GM18907 (cell line): ENCODE measurements around the gene RPS27L.

Source experiments
- ATAC-seq: cut with Tn5 transposase; IDR thresholded peaks from one replicate; pipeline ENCODE4 v1.9.1; 2021; ENCODE audit warnings: mild to moderate bottlenecking, moderate library complexity; ENCODE audit not compliant: unreplicated experiment

The RPS27L gene

DNA sequence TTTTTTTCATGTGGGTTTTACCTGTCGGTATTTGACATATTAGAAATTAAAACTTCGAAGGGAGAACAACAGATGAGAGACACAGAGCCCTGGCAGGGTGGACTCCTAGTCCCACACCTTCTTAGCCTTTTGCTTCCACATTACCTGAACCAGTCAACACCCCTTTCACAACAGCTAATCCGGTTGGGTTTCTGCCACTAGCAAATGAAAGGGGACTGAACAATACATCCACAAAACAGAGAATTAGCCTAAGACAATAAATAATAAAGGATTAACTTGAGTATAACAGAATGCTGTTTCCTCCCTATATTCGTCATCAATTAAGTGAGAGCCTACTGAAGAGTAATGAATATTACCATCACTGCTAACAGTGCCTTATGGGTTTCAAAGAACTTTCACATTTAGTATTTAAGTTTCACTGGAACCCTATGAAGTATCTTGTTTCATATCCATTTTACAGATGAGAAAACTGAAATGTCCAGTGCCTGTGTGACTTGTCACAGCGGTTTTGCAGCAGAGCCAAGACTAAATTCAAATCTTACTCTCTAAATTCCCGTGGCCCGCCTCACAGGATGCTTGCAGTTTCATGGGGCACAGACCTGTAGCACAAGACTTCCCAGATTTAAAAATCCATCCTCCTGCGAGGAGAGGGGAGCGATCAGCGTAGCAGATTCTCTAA is 31.1 kb upstream of the RPS27L start:
- no peak for ATAC-seq

DNA sequence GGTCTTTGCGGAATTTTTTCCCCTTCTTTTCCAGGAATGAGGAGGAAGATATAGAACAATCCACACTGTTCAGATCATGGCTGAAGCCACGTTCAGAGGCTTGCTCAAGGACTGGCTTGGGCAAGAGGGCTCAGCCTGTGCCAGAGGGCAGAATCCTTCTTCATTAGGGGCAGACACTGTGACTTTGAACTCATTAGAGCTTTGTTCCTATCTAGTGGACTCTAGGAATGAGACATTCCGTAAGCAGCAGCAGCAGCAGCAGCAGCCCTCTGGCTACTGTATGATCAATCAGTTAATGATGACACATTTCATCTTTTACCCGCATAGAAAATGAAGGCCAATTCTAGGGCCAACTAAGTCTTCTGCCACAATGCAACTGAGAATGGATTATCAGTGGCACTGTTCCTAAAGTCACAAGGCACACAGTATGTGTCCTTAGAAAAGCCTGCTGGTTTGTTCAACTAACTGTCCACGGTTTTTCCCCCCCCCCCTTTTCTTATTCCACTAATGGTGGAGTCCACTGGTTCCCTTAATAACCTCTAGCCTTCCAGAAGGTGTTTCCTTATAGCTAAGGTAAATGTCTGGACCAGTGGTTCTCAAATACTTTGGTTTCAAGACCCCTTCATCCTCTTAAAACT is 30.4 kb upstream of the RPS27L start:
- ATAC-seq = no peak

DNA sequence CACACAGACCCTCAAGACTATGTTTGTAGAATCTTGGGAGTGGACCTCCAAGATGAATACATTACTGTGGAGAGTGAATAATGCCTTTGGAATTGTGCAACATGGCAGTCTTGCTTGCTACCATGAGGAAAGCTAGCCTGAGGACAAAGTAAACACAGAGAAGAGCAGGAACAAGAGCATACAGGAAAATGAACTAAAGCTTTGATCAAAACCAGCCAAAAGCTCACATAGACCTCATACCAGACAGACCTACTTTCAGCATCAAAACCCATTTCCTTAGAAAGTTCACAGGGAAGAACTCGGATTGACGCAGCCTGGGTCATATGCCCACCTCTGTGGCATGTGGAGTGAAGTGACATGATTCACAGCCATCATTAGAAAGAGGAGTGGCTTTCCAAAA is 28.8 kb upstream of the RPS27L start:
- no peak for ATAC-seq

DNA sequence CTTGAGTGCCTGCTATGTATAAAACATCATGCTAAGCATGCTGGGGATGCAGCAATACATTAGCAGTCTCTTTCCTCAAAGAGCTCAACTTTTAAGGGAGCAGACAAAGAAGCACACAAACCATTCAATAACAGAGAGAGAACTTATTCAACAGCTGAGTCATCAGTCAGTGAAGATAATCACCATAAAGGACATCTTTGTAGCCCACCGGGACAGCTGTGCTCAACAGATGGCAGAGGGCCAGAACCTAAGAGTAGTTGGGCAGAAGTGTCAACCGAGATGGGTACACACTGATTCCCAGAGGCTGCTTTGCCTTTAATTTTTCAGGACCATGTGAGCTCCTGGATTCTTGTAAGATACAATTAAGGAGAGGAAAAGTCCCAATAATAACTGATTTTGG is 27.9 kb upstream of the RPS27L start:
- no peak for ATAC-seq

DNA sequence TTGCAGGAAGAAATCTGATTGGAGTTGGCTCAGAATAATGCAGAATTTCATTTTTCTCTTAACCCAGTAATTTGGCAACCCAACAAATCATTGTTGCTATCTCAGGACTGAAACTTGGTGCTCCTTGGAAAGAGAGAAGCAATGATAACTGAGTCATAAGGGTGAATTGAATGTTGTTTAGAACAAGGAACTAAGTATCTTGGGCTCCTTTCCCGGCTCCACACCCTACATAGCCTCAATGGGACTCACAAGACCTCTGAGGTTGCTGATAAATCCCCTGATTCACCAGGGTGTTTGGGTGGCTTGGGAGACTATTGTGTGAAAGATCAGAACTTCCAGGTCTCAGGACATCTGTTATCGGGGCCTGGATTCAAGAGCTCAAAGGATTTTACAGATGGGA is 24.4 kb upstream of the RPS27L start:
- no peak for ATAC-seq

DNA sequence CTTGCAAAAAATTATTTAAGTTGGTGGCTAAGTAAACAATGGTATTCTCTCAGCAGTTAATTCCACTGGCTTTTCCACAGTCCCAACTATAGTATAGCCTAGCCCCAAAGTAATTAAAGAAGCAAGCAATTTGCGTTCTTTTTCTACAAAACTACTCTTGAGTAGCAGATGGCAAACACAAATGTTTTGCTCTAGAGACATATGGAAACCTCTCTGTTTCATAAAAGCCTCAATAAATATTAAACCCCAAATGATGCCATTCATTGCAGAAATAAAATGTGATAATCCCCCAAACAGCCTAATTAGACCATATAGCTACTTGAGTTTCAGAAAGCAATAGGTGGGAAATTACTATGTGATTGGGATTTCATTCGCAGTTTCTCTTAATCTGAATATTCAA is 23.5 kb upstream of the RPS27L start:
- no peak for ATAC-seq

DNA sequence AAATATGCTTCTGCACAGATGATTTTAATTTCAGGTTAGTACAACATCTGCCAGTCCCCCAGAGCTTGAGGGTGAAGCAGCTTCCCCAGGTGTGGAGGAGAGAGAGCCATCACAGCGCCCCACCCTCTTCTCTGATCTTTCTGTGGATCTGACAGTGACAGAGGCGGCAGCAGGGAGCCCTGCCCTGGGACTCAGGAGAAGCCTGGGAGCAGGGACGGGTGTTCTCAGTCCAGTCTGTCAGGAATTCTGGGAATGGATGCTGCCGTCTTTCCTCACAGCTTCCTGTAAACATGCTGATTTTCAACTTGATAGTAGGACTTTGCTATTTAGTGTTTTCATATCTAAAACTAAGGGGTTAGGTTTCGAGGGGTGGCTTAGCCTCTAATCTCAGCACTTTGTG is 20.8 kb upstream of the RPS27L start:
- no peak for ATAC-seq

DNA sequence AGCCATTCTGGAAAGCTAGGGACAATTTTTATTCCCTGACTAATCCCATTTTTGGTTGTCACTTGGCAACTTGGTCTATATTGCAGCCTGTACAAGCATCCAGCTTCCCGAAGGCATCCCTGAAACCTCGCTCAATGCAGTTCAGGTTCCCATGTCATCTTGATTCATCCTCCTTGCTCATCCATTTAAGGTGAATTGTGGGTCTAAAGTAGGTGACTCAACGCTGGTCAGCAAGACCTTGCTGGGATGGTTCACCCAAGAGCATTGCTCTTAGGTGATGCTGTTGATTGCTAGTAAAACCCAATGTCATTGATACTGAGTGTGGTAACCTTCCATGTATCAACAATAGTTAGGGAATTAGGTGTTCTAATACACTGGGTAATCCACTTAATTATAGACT is 19.0 kb upstream of the RPS27L start:
- no peak for ATAC-seq

DNA sequence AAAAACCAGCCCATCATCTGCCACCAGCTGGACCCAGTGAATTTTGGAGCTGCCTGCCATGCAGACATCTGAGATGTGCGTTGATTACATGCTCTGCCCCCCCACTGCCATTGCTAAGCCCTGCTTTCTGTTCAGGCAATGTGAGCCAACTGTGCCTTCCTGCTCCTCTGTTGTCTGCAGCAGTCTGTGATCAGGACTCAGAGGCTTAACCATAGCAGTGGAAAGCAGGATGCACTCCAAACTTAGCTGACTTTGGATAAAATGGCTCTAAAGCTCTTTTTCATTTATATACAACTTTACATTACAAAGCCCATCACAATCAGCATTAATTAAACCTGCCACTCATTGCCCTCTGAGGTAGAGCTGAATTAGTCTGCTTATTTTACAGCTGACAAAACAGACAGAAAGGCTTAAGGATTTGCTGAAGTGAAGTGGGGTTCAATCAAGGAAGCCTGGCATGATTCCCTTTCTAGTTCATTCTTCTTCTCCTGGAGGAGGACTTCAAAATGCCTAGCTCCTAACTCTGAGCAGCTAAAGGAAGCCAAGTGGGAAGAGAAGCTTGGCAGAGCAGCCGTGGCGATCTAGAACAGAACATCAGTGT is 15.7 kb upstream of the RPS27L start:
- no peak for ATAC-seq

DNA sequence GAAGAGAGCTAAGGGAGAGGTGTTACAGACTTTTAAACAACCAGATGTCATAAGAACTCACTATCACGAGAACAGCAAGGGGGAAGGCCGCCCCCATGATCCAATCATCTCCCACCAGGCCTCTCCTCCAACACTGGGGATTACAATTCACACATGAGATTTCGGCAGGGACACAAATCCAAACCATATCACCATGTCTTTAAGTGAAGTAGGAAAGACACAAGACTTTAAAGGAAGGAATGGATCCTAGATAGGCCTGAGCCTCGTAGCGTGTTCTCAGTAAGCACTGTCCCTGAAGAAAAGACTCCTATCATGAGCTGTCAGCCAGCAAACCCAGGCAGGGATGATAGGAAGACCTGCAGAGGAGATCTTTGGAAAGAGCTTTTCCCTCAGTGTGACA is 15.1 kb upstream of the RPS27L start:
- ATAC-seq = no peak

DNA sequence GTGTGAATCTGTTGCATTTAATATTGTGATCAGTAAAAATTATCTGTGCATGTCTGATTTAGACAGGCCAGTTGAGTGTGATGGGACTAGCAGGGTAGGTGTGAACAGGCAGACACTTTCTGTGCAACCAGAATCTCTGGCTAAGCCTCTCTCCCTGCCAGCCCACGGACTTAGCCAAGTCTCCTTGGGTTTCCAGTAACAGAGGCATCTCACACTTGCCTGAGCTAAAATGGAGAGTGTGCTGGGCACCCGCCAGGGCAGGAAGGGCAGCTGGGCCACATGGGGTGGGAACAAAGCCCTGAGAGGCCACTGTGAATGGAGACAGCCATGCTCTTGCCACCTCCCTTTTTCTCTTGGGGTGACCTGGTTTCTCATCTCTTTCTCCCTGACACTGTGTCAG is 12.5 kb upstream of the RPS27L start:
- ATAC-seq = no peak

DNA sequence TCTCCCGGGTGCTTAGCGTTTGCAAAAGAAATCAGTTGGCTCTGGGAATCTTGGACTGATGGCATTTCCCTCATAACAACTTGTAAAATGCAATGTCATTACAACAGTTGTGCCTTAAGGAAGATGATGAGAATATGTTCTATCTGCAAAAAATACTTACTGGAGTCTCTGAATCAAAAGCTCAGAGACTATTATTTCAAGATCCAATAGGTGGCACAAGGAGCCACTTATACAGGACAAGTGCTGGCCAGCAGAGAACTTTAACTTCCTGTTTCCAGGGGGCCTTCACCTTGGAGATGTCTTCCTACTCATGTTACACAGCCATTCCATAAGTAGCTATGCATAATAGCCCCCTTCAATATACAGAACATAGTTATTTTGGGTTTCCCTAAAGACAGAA is 8.9 kb upstream of the RPS27L start:
- ATAC-seq = no peak

DNA sequence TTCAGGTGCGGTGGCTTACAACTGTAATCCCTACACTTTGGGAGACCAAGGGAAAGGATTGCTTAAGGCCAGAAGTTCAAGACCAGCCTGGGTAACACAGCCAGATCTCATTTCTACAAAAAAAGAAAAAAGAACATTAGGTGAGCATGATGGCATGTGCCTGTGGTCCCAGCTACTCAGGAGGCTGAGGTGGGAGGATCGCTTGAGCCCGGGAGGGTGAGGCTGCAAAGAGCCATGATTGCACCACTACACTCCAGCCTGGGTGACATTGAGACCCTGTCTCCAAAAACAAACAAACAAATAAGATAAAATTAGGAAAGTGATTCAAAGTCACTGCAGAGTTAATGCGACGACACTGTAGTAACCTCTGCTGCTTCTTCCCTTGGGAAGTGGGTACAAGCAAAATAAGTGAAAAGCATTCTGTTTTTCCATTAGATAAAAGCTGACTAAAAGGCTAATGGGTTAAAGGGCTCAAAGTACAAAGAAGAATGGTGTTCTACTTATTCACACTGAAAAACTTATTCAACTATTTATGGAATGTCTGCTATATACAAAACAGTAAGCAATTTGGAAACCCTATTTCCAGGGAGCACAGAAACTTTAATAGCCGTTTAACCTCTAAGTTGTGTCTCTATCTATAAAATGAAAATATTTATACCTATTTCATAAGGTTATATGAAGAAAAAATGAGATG is 8.0 kb upstream of the RPS27L start:
- no peak for ATAC-seq

DNA sequence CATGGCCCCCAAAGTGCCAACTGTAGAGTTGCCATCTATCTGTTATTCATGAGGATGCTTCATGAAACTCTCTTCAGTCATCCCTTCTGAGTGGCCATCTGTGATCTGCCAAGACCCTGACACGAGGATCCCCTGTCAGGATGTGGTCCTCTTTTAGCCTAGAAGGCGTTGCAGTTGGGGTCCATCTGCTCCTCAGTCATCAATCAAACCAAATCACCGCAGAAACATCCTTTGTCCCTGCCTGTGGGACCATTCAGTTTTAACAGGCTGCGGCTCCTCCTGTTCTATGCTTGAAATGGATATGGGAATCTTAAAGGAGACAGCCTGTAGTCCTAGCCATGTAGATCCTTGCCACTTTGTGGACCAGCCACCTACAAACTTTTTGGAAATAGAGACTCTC is 5.9 kb upstream of the RPS27L start:
- ATAC-seq = no peak

DNA sequence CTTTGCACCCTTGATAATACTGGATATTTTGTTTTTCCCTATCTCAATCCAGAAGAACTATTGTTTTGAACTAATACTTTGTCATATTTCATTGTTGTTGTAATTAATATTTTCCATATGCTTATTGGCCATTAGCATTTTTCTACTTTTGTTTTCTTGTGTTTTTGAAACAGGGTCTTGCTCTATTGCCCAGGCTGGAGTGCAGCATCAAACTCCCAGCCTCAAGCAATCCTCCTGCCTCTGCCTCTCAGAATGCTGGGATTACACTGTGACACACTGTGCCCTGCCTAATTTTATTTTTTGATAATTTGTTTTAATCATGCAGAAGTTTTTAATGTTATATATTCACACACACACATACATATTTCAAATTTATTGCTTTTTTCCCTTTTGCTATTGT is 3.4 kb upstream of the RPS27L start:
- ATAC-seq = no peak

DNA sequence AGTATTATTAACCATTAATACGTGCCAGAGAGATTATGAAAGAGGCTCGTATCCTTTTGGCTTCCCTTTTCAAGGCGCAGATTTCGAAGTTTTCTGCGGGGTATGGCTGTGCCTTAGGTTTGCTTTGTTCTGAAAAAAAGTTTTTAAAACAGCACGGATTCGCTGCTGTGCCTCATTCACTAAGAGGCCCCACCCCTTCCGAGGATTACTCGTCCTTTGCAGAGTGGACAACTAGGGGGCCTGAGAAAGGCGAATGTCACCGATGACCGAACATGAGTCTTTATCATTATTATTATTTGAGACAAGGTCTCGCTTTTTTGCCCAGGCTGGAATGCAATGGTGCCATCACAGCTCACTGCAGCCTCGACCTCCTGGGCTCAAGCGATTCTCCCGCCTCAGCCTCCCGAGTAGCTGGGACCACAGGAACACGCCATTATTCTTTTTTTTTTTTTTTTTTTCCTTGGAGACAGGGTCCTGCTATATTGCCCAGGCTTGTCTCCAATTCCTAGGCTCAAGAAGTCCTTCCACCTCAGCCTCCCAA is 684 bp upstream of the RPS27L start:
- ATAC-seq = peak; percentile 37

DNA sequence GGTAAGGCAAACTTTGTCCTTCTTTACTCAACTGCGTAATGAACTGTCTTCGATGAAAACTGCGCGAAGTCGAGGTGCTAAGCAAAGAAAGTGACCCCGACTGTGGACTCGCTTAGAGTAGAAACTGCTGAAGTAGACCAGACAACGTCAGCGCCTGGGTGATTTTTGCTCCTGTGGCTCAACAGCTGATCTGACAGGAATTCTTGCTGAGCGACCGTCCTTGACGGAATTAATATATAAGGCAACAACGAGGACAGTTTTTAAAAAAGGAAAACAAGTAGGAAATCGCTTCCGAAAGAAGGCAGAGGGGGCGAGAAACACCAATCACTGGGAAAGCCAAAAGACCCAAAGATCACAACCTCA is 541 bp downstream of the RPS27L start:
- ATAC-seq = no peak

DNA sequence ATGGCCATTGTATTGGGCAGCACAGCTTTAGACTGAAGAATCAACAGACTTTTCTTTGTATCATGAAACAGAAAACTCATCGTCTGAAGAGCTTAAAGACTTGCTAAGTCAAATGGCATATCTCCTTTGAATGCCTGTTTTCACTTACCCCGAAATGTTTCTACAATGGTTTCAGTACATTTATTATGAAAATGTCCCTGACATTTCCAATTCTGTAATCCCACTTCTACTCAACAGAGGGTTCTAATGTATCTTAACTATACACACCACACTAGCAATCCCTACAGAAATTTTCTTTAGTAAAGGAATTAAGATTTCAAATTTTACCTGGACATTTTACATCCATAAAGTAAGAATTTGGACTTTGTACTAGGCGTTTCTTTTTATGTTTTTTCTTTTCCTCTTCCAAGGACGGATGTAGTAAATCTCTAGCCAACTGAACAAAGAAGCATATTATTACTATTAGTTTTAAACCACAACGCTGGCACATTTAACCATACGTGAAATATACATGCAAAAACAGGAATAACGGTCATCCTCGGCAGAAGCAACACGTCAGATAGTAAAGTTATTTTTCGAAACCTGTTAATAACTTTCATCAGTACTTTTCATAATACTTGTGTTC is 1.1 kb downstream of the RPS27L start:
- no peak for ATAC-seq

DNA sequence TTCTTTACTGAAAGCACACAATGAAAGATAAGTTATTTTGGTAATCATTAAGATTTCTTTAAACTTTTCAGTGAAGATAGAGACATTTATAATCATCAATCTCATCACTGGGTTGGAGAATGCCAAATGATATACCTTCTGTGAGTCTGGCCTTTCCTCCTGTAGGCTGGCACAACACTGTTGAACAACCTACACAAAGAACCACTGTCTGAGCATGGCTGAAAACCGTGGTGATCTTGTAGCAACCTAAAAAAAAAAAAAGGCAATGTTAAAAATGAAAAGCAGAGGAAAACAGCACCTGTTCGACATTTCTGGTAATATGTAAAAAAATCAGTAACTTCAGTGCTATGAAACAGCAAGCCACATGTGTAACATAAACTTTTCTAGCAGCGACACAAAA is 1.8 kb downstream of the RPS27L start:
- no peak for ATAC-seq

DNA sequence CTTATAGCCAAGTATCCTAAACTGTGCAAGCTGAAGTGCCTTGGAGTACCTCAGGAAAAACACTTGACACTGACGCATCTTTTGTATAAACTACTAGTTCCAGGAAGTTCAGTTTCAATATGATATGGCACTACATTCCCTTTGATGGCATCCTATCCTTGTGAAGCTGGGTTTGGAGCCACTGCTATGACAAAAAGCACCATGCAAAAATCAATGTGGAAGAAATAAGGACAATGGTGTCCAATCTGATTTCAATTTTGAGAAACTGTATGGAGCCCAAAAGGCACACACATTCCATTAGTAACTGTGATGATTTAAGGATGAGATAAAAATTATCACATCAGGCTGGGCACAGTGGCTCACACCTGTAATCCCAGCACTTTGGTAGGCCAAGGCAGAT is 5.6 kb downstream of the RPS27L start:
- ATAC-seq = no peak

DNA sequence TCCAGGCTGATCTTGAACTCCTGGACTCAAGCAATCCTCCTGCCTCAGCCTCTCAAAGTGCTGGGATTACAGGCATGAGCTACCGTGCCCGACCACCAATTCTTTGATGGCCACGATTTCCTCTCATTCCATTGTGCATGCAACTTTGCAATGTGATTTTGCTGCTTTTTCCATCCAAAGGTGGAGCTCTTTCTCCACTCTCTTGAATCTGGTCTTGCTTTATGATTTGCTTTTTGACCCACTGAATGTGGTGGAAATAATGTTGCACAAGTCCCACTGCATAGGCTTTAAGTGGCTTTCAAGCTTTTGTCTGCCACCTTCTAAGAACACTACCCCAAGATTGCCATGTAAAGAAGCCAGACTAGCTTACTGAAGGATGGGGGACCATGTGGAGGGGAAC is 10.6 kb downstream of the RPS27L start:
- ATAC-seq = no peak
